Common myeloid progenitor, CD34-positive (primary cell): ENCODE measurements around the gene NEURL2.
A peak's percentile ranks its signal among the peaks of the same experiment; 100 is the strongest.

Experiments
- CTCF ChIA-PET: fragments of 350-600 bp; sonication (Branson Sonifier 250); formaldehyde crosslinking; loops from one replicate; lab custom pipeline; 2021; ENCODE audit warnings: antibody characterized with exemption; lab: Charles Lee
- POLR2A ChIA-PET: fragments of 350-600 bp; sonication (Branson Sonifier 250); formaldehyde crosslinking; loops from one replicate; lab custom pipeline; 2021; ENCODE audit warnings: antibody characterized with exemption; lab: Charles Lee
- DNase-seq, 3 donors: peaks; one replicate each; pipeline versions ENCODE4 v3.0.0 to v3.0.0-alpha.2; 2013
- H3K27ac ChIP-seq, 2 experiments: 1 replicate in 1 of 2; 2 replicates in 1 of 2; pipeline ENCODE4 v1.7.0; 2013; ENCODE audit warnings: inconsistent platforms in 2 of 2, low read length in 2 of 2, mild to moderate bottlenecking in 2 of 2, low read depth in 1 of 2, moderate library complexity in 1 of 2; ENCODE audit not compliant: severe bottlenecking in 2 of 2, insufficient read depth in 1 of 2, poor library complexity in 1 of 2
- H3K27me3 ChIP-seq, 5 experiments: replicated peaks in 2 of 5; 1 replicate in 3 of 5; 2 replicates in 2 of 5; pipeline versions ENCODE4 v1.6.1 to v1.7.0; 2013; ENCODE audit warnings: low read length in 4 of 5, mild to moderate bottlenecking in 2 of 5, moderate library complexity in 2 of 5, inconsistent platforms in 1 of 5; ENCODE audit not compliant: insufficient read depth in 5 of 5, control insufficient read depth in 4 of 5
- H3K36me3 ChIP-seq, 4 experiments: 1 replicate in 2 of 4; 2 replicates in 2 of 4; pipeline versions ENCODE4 v1.6.1 to v1.7.0; 2013; ENCODE audit warnings: low read length in 3 of 4, control low read depth in 1 of 4, mild to moderate bottlenecking in 1 of 4; ENCODE audit not compliant: control insufficient read depth in 4 of 4, insufficient read depth in 4 of 4
- H3K4me1 ChIP-seq, 4 experiments: 1 replicate in 3 of 4; 2 replicates in 1 of 4; pipeline versions ENCODE4 v1.6.1 to v1.7.1; 2013; ENCODE audit warnings: low read length in 3 of 4, mild to moderate bottlenecking in 3 of 4, control low read depth in 1 of 4, inconsistent platforms in 1 of 4, moderate library complexity in 1 of 4; ENCODE audit not compliant: control insufficient read depth in 4 of 4, insufficient read depth in 4 of 4; ENCODE audit errors: control extremely low read depth in 1 of 4
- H3K4me3 ChIP-seq, 7 experiments: 1 replicate in 4 of 7; 2 replicates in 3 of 7; pipeline versions ENCODE4 v1.5.1 to v1.7.0; 2013; ENCODE audit warnings: mild to moderate bottlenecking in 7 of 7, low read length in 6 of 7, moderate library complexity in 6 of 7, inconsistent platforms in 2 of 7, low read depth in 2 of 7, control low read depth in 1 of 7; ENCODE audit not compliant: insufficient read depth in 4 of 7, control insufficient read depth in 1 of 7; ENCODE audit errors: extremely low read depth in 1 of 7
- H3K9me3 ChIP-seq, 5 experiments: 1 replicate in 4 of 5; 2 replicates in 1 of 5; pipeline versions ENCODE4 v1.6.1 to v1.7.1; 2013; ENCODE audit warnings: low read length in 4 of 5, mild to moderate bottlenecking in 2 of 5, inconsistent platforms in 1 of 5, low read depth in 1 of 5, moderate library complexity in 1 of 5; ENCODE audit not compliant: control insufficient read depth in 4 of 5, insufficient read depth in 2 of 5; ENCODE audit errors: control extremely low read depth in 1 of 5
- WGBS: methylation state at CpG from one replicate; pipeline ENCODE4 v1.1.5; 2013; ENCODE audit not compliant: insufficient coverage; 5-methylcytosine and 5-hydroxymethylcytosine counted together

NEURL2 gene

DNA sequence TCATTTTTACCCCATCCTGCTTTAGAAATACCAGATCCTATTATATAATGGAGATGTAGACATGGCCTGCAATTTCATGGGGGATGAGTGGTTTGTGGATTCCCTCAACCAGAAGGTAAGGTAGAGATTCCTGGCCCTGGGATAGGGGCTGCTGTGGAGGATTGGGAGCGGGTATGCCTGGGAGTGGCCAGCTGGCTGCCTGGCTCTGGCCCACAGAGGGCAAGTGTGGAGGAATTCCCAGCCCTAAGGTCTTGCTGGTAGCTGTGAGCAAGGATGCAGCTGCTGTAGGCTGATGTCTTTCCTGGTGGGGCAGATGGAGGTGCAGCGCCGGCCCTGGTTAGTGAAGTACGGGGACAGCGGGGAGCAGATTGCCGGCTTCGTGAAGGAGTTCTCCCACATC, 6.7 kb upstream of the NEURL2 start:
- no peaks in the 10 kb centered on the region for H3K9me3 ChIP-seq
- ChIA-PET POLR2A (no interaction called here), CTCF (interaction anchor here (1.0 to 2.1 kb wide), 2 partner anchors 10 to 98 kb away, joined by 6 to 11 read pairs; no protein-coding TSS in a partner anchor)
- WGBS: 92% methylated on average over 6 of the region's 7 CpGs
- no peak for DNase-seq
- H3K4me1 ChIP-seq: peaks cover 0 to 6% (median 4%) of the 10 kb centered on the region in 4 experiments
- no peak overlapping the region for H3K27ac ChIP-seq
- peaks cover 11 to 67% (median 43%) of the 10 kb centered on the region in 4 experiments for H3K36me3 ChIP-seq
- H3K4me3 ChIP-seq: no peak overlapping the region
- no peaks in the 10 kb centered on the region for H3K27me3 ChIP-seq

DNA sequence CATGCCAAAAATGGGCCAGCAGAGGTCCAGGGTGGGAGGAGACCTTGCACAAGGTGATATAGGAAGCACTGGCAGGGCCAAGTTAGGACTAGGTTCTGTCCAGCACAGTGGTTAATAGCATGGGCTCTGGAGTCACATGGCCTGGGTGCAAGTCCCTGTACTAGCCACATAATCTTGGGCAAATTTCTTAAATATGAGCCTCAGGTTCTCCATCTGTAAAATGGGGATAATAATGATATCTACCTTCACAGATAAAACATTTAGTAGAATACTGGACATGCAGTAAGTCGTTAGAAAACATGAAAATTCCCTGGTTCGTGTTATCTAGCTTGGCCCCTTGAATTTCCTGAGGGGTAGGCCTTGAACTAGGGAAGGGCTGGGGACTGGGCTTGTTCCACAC, 6.3 kb upstream of the NEURL2 start:
- Histone ChIP-seq H3K9me3 (no peaks in the 10 kb centered on the region), H3K36me3 (peaks cover 11 to 68% (median 42%) of the 10 kb centered on the region in 4 experiments), H3K4me3 (no peak overlapping the region), H3K4me1 (peaks cover 3 to 10% (median 8%) of the 10 kb centered on the region in 4 experiments), H3K27ac (no peak overlapping the region), H3K27me3 (no peaks in the 10 kb centered on the region)
- ChIA-PET POLR2A (no interaction called here), CTCF (interaction anchor here (0.9 to 1.1 kb wide), 3 partner anchors 10 to 63 kb away, joined by 3 read pairs; partner anchors contain the start of gene SPATA25)
- no peak for DNase-seq
- WGBS: 100% methylated on average over 1 of the region's 2 CpGs

DNA sequence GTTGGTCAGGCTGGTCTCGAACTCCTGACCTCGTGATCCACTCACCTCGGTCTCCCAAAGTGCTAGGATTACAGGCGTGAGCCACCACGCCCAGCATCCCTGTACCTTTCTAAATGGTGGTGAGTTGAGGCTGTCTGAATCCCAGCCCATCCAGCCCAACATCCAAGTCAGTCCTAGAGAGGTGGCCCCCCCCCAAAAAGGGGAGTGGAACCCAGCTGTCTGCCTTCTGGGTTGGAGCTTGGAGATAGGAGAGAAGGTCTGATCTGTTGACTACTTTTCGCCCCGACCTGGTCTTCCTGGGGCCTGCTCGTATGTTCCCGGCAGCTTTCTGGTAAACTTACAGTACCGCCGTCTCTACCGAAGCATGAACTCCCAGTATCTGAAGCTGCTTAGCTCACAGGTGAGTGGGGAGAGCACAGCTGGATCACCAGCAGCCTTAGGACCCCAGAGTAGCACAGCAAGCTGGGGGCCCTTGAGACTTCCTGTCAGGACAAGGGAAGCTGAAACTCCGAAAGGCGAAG, 5.7 kb upstream of the NEURL2 start:
- peaks cover 11 to 65% (median 41%) of the 10 kb centered on the region in 4 experiments for H3K36me3 ChIP-seq
- ChIA-PET POLR2A (no interaction called here), CTCF (interaction anchor here (0.9 to 1.1 kb wide), 3 partner anchors 9 to 63 kb away, joined by 3 read pairs; partner anchors contain the start of gene SPATA25)
- H3K4me3 ChIP-seq: no peak overlapping the region
- peaks cover 8 to 16% (median 14%) of the 10 kb centered on the region in 4 experiments for H3K4me1 ChIP-seq
- WGBS: 100% methylated on average over 9 of the region's 14 CpGs
- H3K9me3 ChIP-seq: no peaks in the 10 kb centered on the region
- H3K27me3 ChIP-seq: no peaks in the 10 kb centered on the region
- no peak for DNase-seq
- H3K27ac ChIP-seq: no peak overlapping the region

DNA sequence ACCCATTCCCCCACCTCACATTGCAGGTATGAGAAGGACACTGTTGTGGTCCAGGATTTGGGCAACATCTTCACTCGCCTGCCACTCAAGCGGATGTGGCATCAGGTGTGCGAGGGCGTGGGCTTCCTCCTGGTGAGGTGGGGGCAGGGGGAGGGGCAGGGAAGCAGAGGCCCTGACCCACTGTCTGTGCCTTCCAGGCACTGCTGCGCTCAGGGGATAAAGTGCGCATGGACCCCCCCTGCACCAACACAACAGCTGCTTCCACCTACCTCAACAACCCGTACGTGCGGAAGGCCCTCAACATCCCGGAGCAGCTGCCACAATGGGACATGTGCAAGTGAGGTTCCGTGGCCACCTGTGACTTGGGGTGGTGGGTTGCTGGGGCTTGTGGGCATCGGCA, 3.8 kb upstream of the NEURL2 start:
- peaks cover 8 to 34% (median 30%) of the 10 kb centered on the region in 4 experiments for H3K4me1 ChIP-seq
- WGBS: 96% methylated on average over 5 of the region's 12 CpGs
- no peak overlapping the region for H3K27ac ChIP-seq
- no peaks in the 10 kb centered on the region for H3K9me3 ChIP-seq
- POLR2A ChIA-PET: no interaction called here
- CTCF ChIA-PET: no interaction called here
- DNase-seq: no peak
- no peaks in the 10 kb centered on the region for H3K27me3 ChIP-seq
- H3K36me3 ChIP-seq: peaks cover 11 to 61% (median 39%) of the 10 kb centered on the region in 4 experiments
- no peak overlapping the region for H3K4me3 ChIP-seq

DNA sequence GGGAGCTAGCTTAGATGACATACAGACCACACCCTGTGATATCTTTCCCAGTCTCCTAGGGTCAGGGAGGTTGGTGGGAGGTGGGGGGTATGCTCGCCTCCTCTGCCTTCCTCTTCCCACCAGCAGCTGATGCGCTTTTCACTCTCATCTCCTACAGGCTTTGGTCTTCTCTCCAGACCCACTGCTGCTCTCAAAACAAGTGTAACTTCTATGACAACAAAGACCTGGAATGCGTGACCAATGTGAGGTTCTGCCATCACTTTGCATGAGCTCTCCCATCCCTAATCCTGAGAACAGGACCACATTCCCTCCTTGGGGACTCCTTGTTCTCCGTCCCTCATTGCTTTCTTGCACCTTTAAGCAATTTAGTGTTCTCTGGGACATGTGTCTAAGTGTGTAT, 2.8 kb upstream of the NEURL2 start:
- no peaks in the 10 kb centered on the region for H3K27me3 ChIP-seq
- ChIA-PET POLR2A (interaction anchor here (0.5 kb wide), 1 partner anchor 555 kb away, joined by 3 read pairs; no protein-coding TSS in a partner anchor), CTCF (interaction anchor here (0.8 to 5.8 kb wide), 2 partner anchors 12 to 25 kb away, joined by 3 to 30 read pairs; partner anchors contain the start of gene ZSWIM1)
- no peak for DNase-seq
- WGBS: 100% methylated on average over 1 of the region's 4 CpGs
- H3K27ac ChIP-seq: no peak overlapping the region
- H3K36me3 ChIP-seq: peaks cover 9 to 54% (median 34%) of the 10 kb centered on the region in 4 experiments
- no peak overlapping the region for H3K4me3 ChIP-seq
- H3K4me1 ChIP-seq: peaks cover 8 to 40% (median 36%) of the 10 kb centered on the region in 4 experiments
- no peaks in the 10 kb centered on the region for H3K9me3 ChIP-seq

DNA sequence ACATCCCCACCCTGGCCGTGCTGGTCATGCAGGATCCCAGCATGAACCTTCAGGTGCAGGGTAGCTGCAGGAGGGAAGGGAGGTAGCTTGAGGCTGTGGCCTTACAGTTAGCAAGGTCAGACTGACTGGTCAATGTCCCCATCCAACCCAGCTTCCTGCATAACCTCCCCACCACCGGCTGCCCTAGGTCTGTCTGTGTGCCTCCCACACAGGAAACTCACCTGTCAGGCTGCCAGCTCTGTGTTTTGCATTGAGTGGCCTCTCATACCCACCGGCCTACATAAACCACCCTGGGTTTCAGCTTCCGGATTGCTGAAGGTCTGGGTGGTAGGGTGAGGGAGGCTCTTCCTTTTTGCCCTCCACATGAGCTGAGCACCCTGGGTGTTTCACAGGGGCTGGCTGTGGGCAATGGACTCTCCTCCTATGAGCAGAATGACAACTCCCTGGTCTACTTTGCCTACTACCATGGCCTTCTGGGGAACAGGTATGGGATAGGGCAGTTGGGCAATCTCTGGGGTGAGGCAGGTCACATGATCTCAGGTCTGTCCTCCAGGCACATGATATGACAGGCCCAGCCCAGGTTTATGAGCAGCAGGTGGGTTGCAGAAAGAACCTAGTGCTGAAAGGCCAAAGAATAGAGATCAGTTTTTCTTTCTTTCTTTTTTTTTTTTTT, 2.0 kb upstream of the NEURL2 start:
- POLR2A ChIA-PET: no interaction called here
- Histone ChIP-seq H3K36me3 (peaks cover 9 to 52% (median 30%) of the 10 kb centered on the region in 4 experiments), H3K27ac (no peak overlapping the region)

More for the DNA sequence above, 2.0 kb upstream of the NEURL2 start:
- Histone ChIP-seq H3K4me3 (peak overlapping the region in 3 of 7 experiments; percentile 6 to 83 (median 19)), H3K9me3 (no peaks in the 10 kb centered on the region), H3K27me3 (no peaks in the 10 kb centered on the region), H3K4me1 (peaks cover 8 to 46% (median 39%) of the 10 kb centered on the region in 4 experiments)
- DNase-seq: no peak
- CTCF ChIA-PET: interaction anchor here (0.9 to 5.8 kb wide), 7 partner anchors 9 to 94 kb away, joined by 3 to 30 read pairs (median 4); partner anchors contain the start of genes PCIF1 and ZSWIM1
- 78% methylated on average over 1 of the region's 4 CpGs for WGBS
